Measurements from ENCODE around the gene UBFD1. TPM values are rescaled to one million over a fixed set of nuclear protein-coding genes. Genes with fewer than 3 reads are reported as not detected.

UBFD1 gene, protein sequence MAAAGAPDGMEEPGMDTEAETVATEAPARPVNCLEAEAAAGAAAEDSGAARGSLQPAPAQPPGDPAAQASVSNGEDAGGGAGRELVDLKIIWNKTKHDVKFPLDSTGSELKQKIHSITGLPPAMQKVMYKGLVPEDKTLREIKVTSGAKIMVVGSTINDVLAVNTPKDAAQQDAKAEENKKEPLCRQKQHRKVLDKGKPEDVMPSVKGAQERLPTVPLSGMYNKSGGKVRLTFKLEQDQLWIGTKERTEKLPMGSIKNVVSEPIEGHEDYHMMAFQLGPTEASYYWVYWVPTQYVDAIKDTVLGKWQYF
- total RNA-seq, result 149 and 167 TPM in 2 replicates

DNA sequence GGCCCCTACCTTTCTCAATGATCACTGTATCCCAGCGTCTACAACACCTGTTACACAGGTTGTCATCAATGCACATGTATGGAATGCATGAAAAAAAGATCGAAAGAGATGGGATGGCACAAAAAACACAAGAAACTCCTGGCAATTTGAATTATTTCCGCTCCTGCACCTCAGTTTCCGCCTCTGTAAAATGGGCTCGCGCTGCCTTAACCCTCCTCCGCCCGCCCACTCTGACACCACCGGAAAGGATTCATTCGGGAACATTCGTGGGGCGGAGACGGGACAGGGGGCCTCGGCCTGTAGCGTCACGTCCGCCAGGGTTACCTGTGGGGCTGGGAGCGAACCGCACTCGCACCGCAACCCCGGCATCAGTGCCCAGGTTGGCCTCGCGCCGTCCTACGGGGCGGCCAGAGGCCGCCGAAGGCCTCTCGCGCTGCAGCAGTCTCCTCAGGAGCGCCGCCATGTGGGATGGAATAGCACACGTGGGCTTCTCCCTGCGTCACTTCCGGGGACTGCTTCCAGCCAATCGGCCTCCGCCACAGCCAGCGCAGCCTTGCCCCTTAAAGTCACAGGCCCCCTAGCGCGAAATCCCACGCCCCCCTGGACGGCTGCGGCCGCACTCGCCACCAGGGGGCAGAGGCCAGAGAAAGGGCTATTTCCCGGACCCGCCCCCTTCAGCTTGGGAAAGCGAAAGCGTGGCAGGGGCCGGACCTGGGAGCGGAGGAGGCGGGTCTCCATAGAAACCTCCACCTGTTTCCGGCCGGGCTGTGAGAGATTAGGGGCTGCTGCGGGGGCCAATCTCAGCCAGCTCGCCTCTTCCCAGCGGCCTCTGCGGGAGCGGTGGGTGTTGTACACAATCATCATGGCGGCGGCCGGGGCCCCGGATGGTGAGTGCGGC lies at the start of gene UBFD1, which contains the start of gene EARS2:
Gene UBFD1 (plus strand): TSS at position 847 of the 898 bp plus-strand sequence. CDS start 16 bp downstream, at position 863.
Gene EARS2 (minus strand): TSS at position 470 of the 898 bp plus-strand sequence. CDS start 7 bp downstream, at position 463.

DNA sequence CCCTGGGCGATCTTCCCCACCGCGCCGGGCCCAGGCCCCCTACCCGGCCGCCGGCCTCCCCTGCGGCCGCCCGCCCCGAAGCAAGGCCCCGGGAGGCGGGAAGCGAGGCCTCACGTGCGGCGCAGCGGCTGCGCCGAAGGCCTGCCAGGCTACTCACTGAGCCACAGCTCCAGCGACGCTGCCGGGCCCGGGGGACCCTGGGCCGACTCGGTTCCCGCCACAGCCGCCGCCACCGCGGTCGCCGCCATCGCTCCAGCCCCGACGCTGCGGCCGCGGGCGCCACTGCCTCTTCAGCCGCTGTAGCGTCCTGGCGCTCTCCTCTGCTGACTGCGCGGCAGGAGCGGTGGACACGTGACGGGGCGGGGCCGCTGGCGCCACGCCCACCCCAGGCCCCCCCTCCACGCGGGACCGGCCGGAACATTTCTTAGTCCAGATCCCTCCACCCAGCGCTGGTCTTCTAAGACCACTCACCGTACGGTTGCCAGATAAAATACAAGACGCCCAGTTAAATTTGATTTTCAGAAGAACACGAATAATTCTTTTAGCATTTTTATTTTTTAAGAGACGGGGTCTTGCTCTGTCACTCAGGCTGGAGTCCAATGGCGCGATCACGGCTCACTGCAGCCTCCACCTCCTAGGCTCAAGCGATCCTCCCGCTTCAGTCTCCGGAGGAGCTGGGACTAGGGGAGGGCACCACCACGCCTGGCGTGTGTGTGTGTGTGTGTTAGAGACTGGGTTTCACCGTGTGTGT lies 47.2 kb upstream of the UBFD1 start, which contains the start of gene GGA2:
Gene GGA2 (minus strand): TSS at position 331 of the 751 bp plus-strand sequence. CDS start 83 bp downstream, at position 248.

DNA sequence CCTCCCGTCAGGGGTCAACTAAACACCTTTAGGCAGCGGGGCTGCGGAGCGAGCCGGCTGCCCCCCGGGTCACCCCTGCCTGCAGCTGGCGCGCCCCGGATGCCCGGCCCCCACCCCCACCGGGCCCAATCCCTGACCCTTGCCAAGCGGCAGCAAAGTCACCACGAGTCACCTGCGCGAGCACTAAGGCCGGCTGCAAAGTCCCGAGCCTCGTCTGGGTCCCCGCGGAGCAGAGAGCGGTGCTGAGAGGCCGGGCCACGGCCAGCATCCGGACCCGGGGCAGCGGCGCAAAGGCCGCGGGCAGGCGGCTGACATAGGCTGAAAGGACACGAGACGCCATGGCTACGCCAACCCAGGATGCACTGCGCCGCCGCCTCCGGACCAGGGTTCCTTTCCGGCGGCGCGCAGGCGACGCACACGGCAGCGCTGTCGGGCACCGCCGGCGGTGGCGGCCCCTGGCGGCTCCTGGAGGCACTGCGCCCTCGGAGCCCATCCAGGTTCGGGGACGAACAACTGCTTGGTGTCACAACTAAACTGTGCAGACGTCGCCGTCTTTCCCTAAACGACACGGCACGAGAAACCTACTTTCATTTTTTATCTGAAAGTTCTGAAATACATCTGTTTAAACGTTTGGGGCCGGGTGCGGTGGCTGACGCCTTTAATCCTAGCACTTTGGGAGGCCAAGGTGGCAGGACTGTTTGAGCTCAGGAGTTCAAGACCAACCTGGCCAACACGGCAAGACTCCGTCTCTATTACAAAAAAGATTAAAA lies 38.6 kb downstream of the UBFD1 start, which contains the start of gene NDUFAB1:
Gene NDUFAB1 (minus strand): TSS at position 366 of the 770 bp plus-strand sequence. CDS start 26 bp downstream, at position 340.

Other genes with a start within 250 kb of the UBFD1 start
- 22.0 and 29.5 TPM in 2 replicates for gene COG7, start 104.5 kb upstream of the UBFD1 start, total RNA-seq
- 30.0 and 44.7 TPM in 2 replicates for gene GGA2, start 47.2 kb upstream of the UBFD1 start, total RNA-seq
- gene EARS2, start 377 bp upstream of the UBFD1 start, total RNA-seq, result 40.1 and 61.9 TPM in 2 replicates
- gene NDUFAB1, start 38.6 kb downstream of the UBFD1 start, total RNA-seq, result 50.1 and 78.1 TPM in 2 replicates
- gene PALB2, start 83.6 kb downstream of the UBFD1 start, total RNA-seq, result 10.1 and 10.4 TPM in 2 replicates
- 102 and 117 TPM in 2 replicates for gene DCTN5, start 83.7 kb downstream of the UBFD1 start, total RNA-seq
- 3.3 and 13.5 TPM in 2 replicates for gene PLK1, start 121.2 kb downstream of the UBFD1 start, total RNA-seq
- not detected in 2 replicates for gene ERN2, start 155.5 kb downstream of the UBFD1 start, total RNA-seq
- gene CHP2, start 197.3 kb downstream of the UBFD1 start, total RNA-seq, result not detected in 2 replicates